ENCODE measurements around the gene CCDC158. TPM values are rescaled to one million over a fixed set of nuclear protein-coding genes. Genes with fewer than 3 reads are reported as not detected.

Gene CCDC158
- total and polyA plus RNA-seq, 2 donors (not counting 1 experiment from before 2014, with no cell fraction given), result not detected

- Mint-ChIP-seq H3K4me1 (no peaks in the 10 kb centered on the region), H3K4me3 (no peak overlapping the region), H3K27ac (no peak overlapping the region), H3K27me3 (peaks cover 18% of the 10 kb centered on the region), H3K9me3 (ENCODE audit: insufficient read depth) (no peaks in the 10 kb centered on the region)
- no peak overlapping the region for H3K27ac ChIP-seq (ENCODE audit: low read length in 2 of 2)
- TF ChIP-seq EZH2 (IDR thresholded peaks at IDR 0.05; ENCODE audit: borderline replicate concordance, insufficient read depth, low read depth, low read length, poor library complexity, severe bottlenecking) (no peak), CTCF (IDR thresholded peaks at IDR 0.05) (no peak)
- CTCF ChIA-PET, result interaction anchor here (2.0 to 3.5 kb wide), 2 partner anchors 177 to 196 kb away, joined by 6 to 35 read pairs; no protein-coding TSS in a partner anchor
- no peaks in the 10 kb centered on the region for H4K20me1 ChIP-seq (ENCODE audit: control insufficient read depth, insufficient read depth, low read length, poor library complexity, severe bottlenecking)
- peaks cover 0 to 9% (median 0%) of the 10 kb centered on the region in 3 donors for H3K9me3 ChIP-seq (ENCODE audit: control extremely low read depth in 1 of 3, control insufficient read depth in 2 of 3, insufficient read depth in 1 of 3, low read length in 2 of 3)
- H3K4me3 ChIP-seq (ENCODE audit: control extremely low read depth in 1 of 5, extremely low read depth in 1 of 5, insufficient read depth in 1 of 5, low read depth in 2 of 5, low read length in 4 of 5), result no peak overlapping the region
- H3K4me1 ChIP-seq (ENCODE audit: control insufficient read depth in 2 of 2, insufficient read depth in 2 of 2, low read length in 2 of 2), result no peaks in the 10 kb centered on the region
- H2AFZ ChIP-seq (ENCODE audit: insufficient read depth, low read depth, low read length, poor library complexity, severe bottlenecking), result no peak overlapping the region
- ATAC-seq (ENCODE audit: low read depth) (no peak), DNase-seq (no peak)
- no peaks in the 10 kb centered on the region for H3K36me3 ChIP-seq (replicated peaks in 1 of 2; ENCODE audit: control extremely low read depth in 1 of 2, control insufficient read depth in 1 of 2, extremely low read depth in 1 of 2, insufficient read depth in 2 of 2, low read length in 1 of 2)
- H3K27me3 ChIP-seq (replicated peaks in 1 of 4; ENCODE audit: control extremely low read depth in 1 of 4, control insufficient read depth in 3 of 4, insufficient read depth in 4 of 4, low read length in 3 of 4), result no peaks in the 10 kb centered on the region
- WGBS (ENCODE audit: insufficient coverage), result no CpG with 5 or more reads among the region's 1 CpG
- H3K4me2 ChIP-seq (replicated peaks; ENCODE audit: low read depth, low read length, poor library complexity, severe bottlenecking), result no peak overlapping the region
- no peak overlapping the region for H3K9ac ChIP-seq (ENCODE audit: low read length)
- no peaks in the 10 kb centered on the region for H3K79me2 ChIP-seq (ENCODE audit: control insufficient read depth, insufficient read depth, low read length)
- intact Hi-C loops (cut with micrococcal nuclease), result no loop called here
- POLR2A ChIA-PET, result no interaction called here
Measured at GRCh38 chr4:76376534-76376933, 44.4 kb downstream of the CCDC158 start.

- ATAC-seq (ENCODE audit: low read depth) (no peak), DNase-seq (no peak)
- H3K4me3 ChIP-seq (ENCODE audit: control extremely low read depth in 1 of 5, extremely low read depth in 1 of 5, insufficient read depth in 1 of 5, low read depth in 2 of 5, low read length in 4 of 5), result no peak overlapping the region
- H3K27ac Mint-ChIP-seq, result no peak overlapping the region
- H3K27me3 Mint-ChIP-seq, result peaks cover 15% of the 10 kb centered on the region
- H4K20me1 ChIP-seq (ENCODE audit: control insufficient read depth, insufficient read depth, low read length, poor library complexity, severe bottlenecking), result no peaks in the 10 kb centered on the region
- no peak overlapping the region for H3K4me3 Mint-ChIP-seq
- TF ChIP-seq CTCF (IDR thresholded peaks at IDR 0.05), result no peak
- TF ChIP-seq EZH2 (IDR thresholded peaks at IDR 0.05; ENCODE audit: borderline replicate concordance, insufficient read depth, low read depth, low read length, poor library complexity, severe bottlenecking), result no peak
- POLR2A ChIA-PET, result no interaction called here
- no peaks in the 10 kb centered on the region for H3K27me3 ChIP-seq (replicated peaks in 1 of 4; ENCODE audit: control extremely low read depth in 1 of 4, control insufficient read depth in 3 of 4, insufficient read depth in 4 of 4, low read length in 3 of 4)
- H3K27ac ChIP-seq (ENCODE audit: low read length in 2 of 2), result no peak overlapping the region
- H3K4me2 ChIP-seq (replicated peaks; ENCODE audit: low read depth, low read length, poor library complexity, severe bottlenecking), result no peak overlapping the region
- intact Hi-C loops (cut with micrococcal nuclease), result no loop called here
- H3K9me3 ChIP-seq (ENCODE audit: control extremely low read depth in 1 of 3, control insufficient read depth in 2 of 3, insufficient read depth in 1 of 3, low read length in 2 of 3), result peaks cover 0 to 1% (median 0%) of the 10 kb centered on the region in 3 donors
- H3K4me1 ChIP-seq (ENCODE audit: control insufficient read depth in 2 of 2, insufficient read depth in 2 of 2, low read length in 2 of 2), result no peaks in the 10 kb centered on the region
- no peak overlapping the region for H3K9ac ChIP-seq (ENCODE audit: low read length)
- no peaks in the 10 kb centered on the region for H3K79me2 ChIP-seq (ENCODE audit: control insufficient read depth, insufficient read depth, low read length)
- CTCF ChIA-PET, result interaction anchor here (3.5 kb wide), 1 partner anchor 196 kb away, joined by 35 read pairs; no protein-coding TSS in a partner anchor
- H3K4me1 Mint-ChIP-seq, result no peaks in the 10 kb centered on the region
- no peaks in the 10 kb centered on the region for H3K36me3 ChIP-seq (replicated peaks in 1 of 2; ENCODE audit: control extremely low read depth in 1 of 2, control insufficient read depth in 1 of 2, extremely low read depth in 1 of 2, insufficient read depth in 2 of 2, low read length in 1 of 2)
- no peaks in the 10 kb centered on the region for H3K9me3 Mint-ChIP-seq (ENCODE audit: insufficient read depth)
- H2AFZ ChIP-seq (ENCODE audit: insufficient read depth, low read depth, low read length, poor library complexity, severe bottlenecking), result no peak overlapping the region
- no CpG with 5 or more reads among the region's 1 CpG for WGBS (ENCODE audit: insufficient coverage)
Measured at GRCh38 chr4:76375703-76376102, 45.2 kb downstream of the CCDC158 start.

All from B cell (primary cell).